VCaP (cell line): Measurements from ENCODE around the gene F2RL1.
"Not testable (repeated sequence)": the region's sequence is repeated elsewhere in the genome, so short reads cannot be mapped to it uniquely, and the experiment has no call there.

ENCODE experiments used
- H3K27ac ChIP-seq: fragments of 450-650 bp; 2 replicates; pipeline ENCODE4 v1.5.1; 2017
- TF ChIP-seq, protein P1 (sequence below): fragments of 450-650 bp; conservative IDR thresholded peaks from 2 replicates; pipeline ENCODE4 v1.5.1; 2017; ENCODE audit warnings: mild to moderate bottlenecking, moderate library complexity

Gene F2RL1

DNA sequence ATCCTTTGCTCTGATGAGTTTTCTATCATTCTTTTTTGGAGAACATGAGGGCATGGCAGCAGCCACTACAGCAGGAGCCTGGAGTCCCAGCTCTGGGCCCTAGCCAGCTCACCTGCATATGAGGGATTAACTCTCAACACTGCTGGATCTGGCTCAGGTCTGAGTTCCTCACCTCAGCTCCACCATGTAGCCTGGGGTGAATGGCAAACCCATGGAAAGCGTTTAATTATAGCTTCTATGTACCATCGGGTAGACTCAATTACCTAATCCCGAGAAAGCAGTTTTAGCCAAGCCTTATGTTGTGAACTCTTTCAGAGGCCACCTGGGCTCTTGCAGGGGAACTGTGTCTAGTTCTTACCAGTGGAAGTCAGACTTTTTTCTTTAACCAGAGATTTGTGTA is 27.1 kb downstream of the F2RL1 start:
- TF ChIP-seq, protein P1, sequence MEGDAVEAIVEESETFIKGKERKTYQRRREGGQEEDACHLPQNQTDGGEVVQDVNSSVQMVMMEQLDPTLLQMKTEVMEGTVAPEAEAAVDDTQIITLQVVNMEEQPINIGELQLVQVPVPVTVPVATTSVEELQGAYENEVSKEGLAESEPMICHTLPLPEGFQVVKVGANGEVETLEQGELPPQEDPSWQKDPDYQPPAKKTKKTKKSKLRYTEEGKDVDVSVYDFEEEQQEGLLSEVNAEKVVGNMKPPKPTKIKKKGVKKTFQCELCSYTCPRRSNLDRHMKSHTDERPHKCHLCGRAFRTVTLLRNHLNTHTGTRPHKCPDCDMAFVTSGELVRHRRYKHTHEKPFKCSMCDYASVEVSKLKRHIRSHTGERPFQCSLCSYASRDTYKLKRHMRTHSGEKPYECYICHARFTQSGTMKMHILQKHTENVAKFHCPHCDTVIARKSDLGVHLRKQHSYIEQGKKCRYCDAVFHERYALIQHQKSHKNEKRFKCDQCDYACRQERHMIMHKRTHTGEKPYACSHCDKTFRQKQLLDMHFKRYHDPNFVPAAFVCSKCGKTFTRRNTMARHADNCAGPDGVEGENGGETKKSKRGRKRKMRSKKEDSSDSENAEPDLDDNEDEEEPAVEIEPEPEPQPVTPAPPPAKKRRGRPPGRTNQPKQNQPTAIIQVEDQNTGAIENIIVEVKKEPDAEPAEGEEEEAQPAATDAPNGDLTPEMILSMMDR = no peak
- no peak overlapping the region for H3K27ac ChIP-seq

DNA sequence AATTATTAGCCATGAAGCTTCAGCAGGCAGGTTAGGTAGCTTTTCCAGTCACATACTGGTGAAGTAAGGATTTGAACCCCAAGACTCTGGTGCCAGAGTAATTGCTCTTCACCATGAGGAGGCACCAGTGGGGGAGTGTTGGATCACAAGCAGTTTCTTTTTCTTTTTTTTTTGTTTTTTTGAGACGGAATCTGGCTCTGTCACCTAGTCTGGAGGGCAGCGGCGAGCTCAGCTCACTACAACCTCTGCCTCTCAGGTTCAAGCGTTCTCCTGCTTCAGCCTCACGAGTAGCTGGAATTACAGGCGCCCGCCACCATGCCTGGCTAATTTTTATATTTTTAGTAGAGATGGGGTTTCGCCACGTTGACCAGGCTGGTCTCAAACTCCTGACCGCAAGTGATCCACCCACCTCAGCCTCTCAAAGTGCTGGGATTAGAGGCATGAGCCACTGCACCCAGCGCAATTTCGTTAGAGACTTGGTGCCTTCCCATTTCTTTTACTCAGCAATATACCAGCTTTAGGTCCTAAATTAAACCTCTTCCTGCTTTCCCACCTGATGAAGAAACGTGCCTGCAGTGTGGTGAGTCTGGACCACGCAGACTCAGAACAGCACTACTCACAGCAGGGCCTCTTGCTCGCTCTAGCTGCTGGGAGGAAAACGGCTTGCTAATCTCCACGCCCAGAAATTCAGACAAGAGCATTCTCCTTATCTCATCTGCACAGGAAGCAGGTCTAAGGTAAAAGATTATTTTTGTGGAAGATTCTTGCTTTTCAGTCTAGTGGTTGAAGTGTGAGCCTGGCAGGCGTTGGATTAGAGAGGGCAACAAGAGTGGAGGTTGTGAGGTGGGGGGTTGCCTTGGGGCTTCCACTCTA is 30.8 kb downstream of the F2RL1 start, which contains the start of gene S100Z:
TSS of gene S100Z (plus strand) at position 596 of the 873 bp plus-strand sequence. CDS start 25,346 bp downstream, outside the sequence.
- TF ChIP-seq, protein P1 = no peak
- H3K27ac ChIP-seq = no peak within 1 kb of the TSS

DNA sequence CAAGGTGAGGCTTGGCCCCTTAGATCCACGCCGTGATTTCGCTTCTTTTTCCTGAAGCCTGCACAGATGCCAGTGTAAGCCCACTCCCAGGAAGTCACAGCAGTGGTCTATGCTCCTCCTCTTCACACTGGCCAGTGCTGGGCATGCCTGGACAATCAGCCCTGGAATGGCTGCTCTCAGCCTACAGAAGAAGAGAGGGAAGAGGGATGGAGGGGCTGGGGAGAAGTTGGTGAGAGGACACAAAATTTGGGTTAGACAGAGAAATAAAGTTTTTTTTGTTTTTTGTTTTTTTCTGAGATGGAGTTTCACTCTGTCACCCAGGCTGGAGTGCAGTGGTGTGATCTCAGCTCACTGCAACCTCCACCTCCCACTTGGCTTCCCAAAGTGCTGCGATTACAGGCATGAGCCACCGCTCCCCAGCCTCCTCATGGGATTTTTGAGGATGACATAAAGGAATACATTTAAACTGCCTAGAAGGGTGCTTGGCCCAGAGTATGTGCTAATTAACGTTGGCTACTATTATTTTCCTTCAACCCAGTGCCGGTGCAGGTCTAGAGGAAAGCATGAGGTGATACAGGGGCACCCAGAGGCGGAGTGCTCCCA is 31.8 kb downstream of the F2RL1 start:
- TF ChIP-seq, protein P1 = no peak
- H3K27ac ChIP-seq = no peak overlapping the region

DNA sequence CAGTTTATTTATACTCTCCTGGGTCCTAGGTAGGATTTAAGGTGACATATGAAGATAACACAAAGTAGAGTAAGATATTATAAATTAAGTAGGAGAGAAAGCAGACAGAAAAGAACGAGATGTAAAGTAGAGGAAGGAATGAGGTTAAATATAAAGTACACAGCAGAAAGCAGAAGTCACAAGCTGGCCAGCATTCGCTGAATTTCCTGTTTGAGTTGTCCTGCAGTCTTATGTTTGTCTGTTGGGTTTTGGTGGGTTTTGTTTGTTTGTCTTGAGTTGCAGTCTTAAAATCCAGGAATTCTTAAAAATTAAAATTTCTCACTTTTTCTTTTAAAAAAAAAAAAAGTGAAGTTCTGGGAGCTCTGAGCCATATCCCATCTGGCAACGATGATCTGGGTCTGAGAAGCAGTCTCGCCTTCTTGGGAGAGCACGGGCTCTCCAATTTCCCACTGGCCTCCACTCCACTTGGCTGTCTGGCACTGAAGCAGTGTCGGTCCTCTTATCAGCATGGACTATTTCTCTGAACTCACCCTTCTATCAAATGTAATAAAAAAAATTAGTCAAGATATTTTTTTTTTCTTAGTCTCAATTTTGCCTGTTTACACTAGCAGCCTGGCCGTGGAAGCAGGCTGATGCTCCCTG is 33.0 kb downstream of the F2RL1 start:
- TF ChIP-seq, protein P1 = no peak
- no peak overlapping the region for H3K27ac ChIP-seq

DNA sequence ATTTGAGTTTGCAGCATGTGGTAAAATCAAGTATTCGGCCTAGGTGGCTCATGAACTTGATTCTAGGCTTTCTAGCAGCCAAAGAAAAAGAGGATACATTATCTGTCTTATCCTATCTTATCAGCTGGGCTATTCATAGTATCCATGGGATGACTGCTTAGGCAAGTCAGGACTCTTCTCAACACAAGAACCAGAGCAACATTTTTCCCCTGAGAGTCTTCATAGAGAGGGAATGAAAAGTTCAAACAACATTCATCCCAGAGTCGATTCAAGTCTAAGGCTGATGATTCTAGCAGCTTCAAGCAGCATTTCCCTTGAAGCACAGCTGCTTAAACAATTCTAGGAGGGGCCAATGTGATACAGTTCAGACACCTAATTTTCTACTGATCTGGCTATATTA is 33.9 kb downstream of the F2RL1 start:
- TF ChIP-seq, protein P1 = no peak
- H3K27ac ChIP-seq = no peak overlapping the region

DNA sequence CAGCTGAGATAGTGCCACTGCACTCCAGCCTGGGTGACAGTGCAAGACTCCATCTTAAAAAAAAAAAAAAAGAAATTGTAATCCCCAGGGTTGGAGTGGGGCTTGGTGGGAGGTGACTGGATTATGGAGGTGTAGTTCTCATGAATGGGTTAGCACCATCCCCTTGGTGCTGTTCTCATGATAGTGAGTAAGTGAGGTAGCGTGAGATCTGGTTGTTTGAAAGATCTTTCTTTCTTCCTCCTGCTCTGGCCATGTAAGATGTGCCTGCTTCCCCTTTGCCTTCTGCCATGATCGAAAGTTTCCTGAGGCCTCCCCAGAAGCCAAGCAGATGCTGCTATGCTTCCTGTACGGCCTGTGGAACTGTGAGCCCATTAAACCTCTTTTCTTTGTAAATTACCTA is 34.9 kb downstream of the F2RL1 start:
- not testable (repeated sequence) for H3K27ac ChIP-seq

DNA sequence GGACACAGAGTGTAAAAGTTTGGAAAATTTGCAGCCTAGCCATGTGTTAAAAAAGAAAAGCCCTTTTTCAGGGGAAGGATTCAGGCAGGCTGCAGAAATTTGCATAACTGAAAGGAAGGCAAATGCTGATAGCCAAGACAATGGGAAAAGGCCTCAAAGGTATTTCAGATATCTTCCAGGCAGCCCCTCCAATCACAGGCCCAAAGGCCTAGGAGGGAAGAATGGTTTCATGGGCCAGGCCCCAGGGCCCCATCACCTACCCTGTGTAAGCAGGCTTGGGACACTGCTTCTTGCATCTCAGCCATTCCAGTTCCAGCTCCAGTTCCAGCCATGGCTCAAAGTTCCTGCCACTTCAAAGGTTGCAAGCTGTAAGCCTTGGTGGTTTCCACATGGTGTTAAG is 35.8 kb downstream of the F2RL1 start:
- H3K27ac ChIP-seq = no peak overlapping the region
- TF ChIP-seq, protein P1 = no peak

DNA sequence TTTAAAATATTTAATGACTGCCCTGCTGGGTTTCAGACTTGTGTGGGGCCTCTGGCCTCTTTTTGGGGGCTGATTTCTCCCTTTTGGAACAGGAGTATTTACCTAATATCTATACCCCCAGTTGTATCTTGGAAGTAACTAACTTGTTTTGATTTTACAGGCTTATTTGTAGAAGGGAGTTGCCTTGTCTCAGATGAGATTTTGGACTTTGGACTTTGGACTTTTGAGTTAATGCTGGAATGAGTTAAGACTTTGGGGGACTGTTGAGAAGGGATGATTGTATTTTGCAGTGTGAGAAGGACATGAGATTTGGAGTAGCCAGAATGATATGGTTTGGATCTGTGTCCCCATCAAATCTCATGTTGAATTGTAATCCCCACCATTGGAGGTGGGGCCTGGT is 36.7 kb downstream of the F2RL1 start:
- not testable (repeated sequence) for H3K27ac ChIP-seq
